Brain microvascular endothelial cell (primary cell): ENCODE measurements around the gene ZIM2.

Experiments
- DNase-seq: peaks from one replicate; pipeline ENCODE4 v3.0.0-alpha.2; 2020
- H3K27ac ChIP-seq: fragments of 250-450 bp; sonication (Bioruptor Pico); 2 replicates; pipeline ENCODE4 v1.5.1; 2020; ENCODE audit warnings: mild to moderate bottlenecking, moderate library complexity
- H3K27me3 ChIP-seq: fragments of 250-450 bp; sonication (Bioruptor Pico); replicated peaks from 2 replicates; pipeline ENCODE4 v1.5.1; 2020; ENCODE audit warnings: mild to moderate bottlenecking
- H3K36me3 ChIP-seq: fragments of 250-450 bp; sonication (Bioruptor Pico); replicated peaks from 2 replicates; pipeline ENCODE4 v1.5.1; 2020; ENCODE audit warnings: mild to moderate bottlenecking
- H3K4me3 ChIP-seq: 2 replicates; pipeline ENCODE4 v1.5.1; 2011; ENCODE audit warnings: low read depth, mild to moderate bottlenecking, control low read depth, low read length, moderate library complexity
- in situ Hi-C: cut with HindIII; loops from 2 replicates; pipeline ENCODE4 v1.10.0; 2017; ENCODE audit warnings: low sequenced_read_pairs, low pct_ligation_motif_present
- TF ChIP-seq, protein P1 (sequence below): IDR thresholded peaks from 2 replicates; pipeline ENCODE4 v1.5.1; 2011; ENCODE audit warnings: low read depth, mild to moderate bottlenecking, moderate library complexity, low read length, control low read depth, inconsistent platforms; ENCODE audit errors: missing control alignments

Gene ZIM2

DNA sequence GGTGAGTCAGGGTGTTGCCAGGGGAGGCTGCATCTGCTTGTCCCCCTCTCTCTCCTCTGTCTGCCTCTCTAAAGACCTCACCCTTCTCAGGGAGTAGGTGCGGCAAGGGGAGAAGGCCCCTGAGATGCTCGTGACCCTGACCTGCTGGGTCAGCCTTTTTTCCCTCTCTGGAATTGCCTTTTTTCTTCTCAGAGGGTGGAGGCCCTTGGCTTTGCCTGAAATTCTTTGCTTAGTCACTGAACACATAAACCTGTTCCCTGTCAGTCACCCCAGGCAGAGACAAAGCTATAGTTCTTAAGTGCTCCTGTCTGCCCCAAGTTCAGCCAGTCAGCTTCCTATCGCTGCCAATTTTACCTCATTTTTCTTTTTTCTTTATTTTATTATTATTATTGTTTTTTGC, 35.2 kb upstream of the ZIM2 start:
- TF ChIP-seq, protein P1, sequence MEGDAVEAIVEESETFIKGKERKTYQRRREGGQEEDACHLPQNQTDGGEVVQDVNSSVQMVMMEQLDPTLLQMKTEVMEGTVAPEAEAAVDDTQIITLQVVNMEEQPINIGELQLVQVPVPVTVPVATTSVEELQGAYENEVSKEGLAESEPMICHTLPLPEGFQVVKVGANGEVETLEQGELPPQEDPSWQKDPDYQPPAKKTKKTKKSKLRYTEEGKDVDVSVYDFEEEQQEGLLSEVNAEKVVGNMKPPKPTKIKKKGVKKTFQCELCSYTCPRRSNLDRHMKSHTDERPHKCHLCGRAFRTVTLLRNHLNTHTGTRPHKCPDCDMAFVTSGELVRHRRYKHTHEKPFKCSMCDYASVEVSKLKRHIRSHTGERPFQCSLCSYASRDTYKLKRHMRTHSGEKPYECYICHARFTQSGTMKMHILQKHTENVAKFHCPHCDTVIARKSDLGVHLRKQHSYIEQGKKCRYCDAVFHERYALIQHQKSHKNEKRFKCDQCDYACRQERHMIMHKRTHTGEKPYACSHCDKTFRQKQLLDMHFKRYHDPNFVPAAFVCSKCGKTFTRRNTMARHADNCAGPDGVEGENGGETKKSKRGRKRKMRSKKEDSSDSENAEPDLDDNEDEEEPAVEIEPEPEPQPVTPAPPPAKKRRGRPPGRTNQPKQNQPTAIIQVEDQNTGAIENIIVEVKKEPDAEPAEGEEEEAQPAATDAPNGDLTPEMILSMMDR, result no peak
- in situ Hi-C loops, result no loop called here
- Histone ChIP-seq H3K4me3 (no peak overlapping the region), H3K27ac (no peak overlapping the region), H3K36me3 (no peaks in the 10 kb centered on the region), H3K27me3 (no peaks in the 10 kb centered on the region)
- DNase-seq, result no peak

DNA sequence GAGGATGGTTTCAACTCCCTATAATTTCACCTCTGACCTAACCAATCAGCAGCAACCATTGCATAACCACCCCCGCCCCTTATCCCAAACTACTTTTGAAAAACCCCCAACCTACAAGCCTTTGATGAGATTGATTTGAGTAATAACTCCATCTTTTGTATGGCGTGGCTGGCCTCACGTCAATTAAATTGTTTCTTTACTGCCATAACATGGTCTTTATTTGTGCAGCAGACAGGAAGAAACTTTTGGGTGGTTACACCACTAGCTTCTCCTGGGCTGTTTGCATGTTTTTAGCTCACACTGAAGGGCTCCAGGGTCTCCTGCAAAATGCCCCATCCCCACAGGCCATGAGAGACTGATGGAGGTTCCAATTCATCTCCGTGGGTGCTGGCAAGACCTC, 34.0 kb upstream of the ZIM2 start:
- in situ Hi-C loops, result no loop called here
- no peak for DNase-seq
- no peak overlapping the region for H3K4me3 ChIP-seq
- TF ChIP-seq, protein P1, result no peak
- no peaks in the 10 kb centered on the region for H3K36me3 ChIP-seq
- no peaks in the 10 kb centered on the region for H3K27me3 ChIP-seq
- no peak overlapping the region for H3K27ac ChIP-seq

DNA sequence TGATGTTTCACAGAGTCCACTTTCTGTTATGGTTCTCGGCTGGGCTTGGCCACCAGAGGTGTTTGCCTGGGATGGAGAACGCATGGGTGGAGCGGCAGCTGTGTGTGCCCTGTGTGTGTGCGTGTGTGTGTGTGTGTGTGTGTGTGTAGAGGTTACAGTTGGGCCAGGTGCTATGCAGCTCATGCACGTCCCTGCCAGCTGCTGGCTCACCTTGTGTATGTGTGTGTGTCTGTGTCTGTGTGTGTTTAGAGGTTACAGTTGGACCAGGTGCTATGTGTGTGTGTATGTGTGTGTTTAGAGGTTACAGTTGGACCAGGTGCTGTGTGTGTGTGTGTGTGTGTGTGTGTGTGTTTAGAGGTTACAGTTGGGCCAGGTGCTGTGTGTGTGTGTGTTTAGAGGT, 33.0 kb upstream of the ZIM2 start:
- Histone ChIP-seq H3K27me3 (no peaks in the 10 kb centered on the region), H3K36me3 (no peaks in the 10 kb centered on the region), H3K4me3 (no peak overlapping the region), H3K27ac (no peak overlapping the region)
- in situ Hi-C loops, result no loop called here
- no peak for DNase-seq
- TF ChIP-seq, protein P1, result no peak

DNA sequence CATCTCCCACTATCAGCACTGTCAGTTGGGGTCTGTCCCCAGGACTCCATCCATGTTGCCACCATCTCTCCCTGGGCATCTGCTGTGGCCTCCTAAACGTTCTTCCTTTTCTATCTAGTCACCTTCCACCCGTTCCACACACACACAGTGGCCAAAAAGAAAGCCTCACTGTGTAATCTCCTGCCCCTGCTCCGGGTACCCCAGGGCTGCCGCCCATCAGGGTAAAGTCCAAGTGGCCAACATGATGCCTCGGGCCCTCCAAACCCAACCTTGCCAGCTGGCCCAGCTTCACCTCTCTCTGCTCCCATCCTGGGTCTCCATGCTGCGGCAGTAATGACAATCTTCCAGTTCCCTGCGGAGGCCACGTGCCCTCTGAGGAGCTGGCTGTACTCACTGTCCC, 29.4 kb upstream of the ZIM2 start:
- Histone ChIP-seq H3K4me3 (no peak overlapping the region), H3K27ac (no peak overlapping the region), H3K36me3 (no peaks in the 10 kb centered on the region), H3K27me3 (no peaks in the 10 kb centered on the region)
- TF ChIP-seq, protein P1, result no peak
- in situ Hi-C loops, result no loop called here
- no peak for DNase-seq

DNA sequence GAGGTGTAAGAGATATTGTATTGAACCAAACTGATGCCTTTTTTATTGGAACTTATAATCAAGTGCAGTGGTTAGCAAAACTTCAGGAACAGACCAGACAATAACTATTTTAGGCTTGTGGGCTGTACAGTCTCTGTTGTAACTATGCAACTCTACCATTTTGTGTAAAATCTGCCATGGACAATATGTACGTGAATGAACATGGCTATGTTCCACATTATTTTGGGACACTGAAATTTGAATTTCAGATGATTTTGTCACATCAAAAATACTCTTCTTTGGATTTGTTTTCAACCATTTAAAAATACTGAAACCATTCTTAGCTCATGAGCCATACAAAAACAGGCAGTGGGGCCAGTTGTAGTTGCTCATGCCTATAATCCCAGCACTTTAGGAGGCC, 27.9 kb upstream of the ZIM2 start:
- Histone ChIP-seq H3K36me3 (no peaks in the 10 kb centered on the region), H3K27me3 (no peaks in the 10 kb centered on the region), H3K27ac (no peak overlapping the region), H3K4me3 (no peak overlapping the region)
- TF ChIP-seq, protein P1, result no peak
- in situ Hi-C loops, result no loop called here
- no peak for DNase-seq

DNA sequence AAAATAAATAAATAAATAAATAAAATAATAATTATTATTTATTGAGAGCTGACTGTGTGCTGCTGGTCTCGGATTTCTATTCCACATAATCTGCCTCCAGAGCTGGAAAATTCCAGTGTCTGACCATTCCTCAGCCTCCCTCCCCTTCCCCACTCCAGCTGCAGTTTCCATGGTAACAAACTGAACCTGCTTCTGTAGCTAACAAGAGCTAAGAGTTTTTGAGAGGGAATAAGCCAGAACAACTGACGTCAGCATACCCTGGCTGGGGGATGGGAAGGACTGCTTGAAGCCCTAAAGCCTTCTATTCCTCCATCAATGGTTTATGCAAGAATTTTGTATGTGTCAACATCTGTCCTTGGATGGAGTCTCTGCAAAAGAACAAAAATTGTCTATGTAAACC, 26.0 kb upstream of the ZIM2 start:
- in situ Hi-C loops, result no loop called here

More for the DNA sequence above, 26.0 kb upstream of the ZIM2 start:
- Histone ChIP-seq H3K27ac (no peak overlapping the region), H3K4me3 (no peak overlapping the region), H3K36me3 (no peaks in the 10 kb centered on the region), H3K27me3 (no peaks in the 10 kb centered on the region)
- TF ChIP-seq, protein P1, result no peak
- no peak for DNase-seq
